Fibroblast of skin of right biceps (primary cell): ENCODE measurements around the gene KIF14.

ENCODE experiments used
- DNase-seq: peaks from one replicate; pipeline ENCODE4 v3.0.0-alpha.2; 2013

KIF14 gene, protein sequence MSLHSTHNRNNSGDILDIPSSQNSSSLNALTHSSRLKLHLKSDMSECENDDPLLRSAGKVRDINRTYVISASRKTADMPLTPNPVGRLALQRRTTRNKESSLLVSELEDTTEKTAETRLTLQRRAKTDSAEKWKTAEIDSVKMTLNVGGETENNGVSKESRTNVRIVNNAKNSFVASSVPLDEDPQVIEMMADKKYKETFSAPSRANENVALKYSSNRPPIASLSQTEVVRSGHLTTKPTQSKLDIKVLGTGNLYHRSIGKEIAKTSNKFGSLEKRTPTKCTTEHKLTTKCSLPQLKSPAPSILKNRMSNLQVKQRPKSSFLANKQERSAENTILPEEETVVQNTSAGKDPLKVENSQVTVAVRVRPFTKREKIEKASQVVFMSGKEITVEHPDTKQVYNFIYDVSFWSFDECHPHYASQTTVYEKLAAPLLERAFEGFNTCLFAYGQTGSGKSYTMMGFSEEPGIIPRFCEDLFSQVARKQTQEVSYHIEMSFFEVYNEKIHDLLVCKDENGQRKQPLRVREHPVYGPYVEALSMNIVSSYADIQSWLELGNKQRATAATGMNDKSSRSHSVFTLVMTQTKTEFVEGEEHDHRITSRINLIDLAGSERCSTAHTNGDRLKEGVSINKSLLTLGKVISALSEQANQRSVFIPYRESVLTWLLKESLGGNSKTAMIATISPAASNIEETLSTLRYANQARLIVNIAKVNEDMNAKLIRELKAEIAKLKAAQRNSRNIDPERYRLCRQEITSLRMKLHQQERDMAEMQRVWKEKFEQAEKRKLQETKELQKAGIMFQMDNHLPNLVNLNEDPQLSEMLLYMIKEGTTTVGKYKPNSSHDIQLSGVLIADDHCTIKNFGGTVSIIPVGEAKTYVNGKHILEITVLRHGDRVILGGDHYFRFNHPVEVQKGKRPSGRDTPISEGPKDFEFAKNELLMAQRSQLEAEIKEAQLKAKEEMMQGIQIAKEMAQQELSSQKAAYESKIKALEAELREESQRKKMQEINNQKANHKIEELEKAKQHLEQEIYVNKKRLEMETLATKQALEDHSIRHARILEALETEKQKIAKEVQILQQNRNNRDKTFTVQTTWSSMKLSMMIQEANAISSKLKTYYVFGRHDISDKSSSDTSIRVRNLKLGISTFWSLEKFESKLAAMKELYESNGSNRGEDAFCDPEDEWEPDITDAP (N-terminal part only)

GRCh38 chr1:200620273-200621131, at the start of gene KIF14:
TSS of gene KIF14 (minus strand) at chr1:200620751. CDS start at chr1:200618723, 2,028 bp downstream.
- peak; percentile 93 for DNase-seq

DNA sequence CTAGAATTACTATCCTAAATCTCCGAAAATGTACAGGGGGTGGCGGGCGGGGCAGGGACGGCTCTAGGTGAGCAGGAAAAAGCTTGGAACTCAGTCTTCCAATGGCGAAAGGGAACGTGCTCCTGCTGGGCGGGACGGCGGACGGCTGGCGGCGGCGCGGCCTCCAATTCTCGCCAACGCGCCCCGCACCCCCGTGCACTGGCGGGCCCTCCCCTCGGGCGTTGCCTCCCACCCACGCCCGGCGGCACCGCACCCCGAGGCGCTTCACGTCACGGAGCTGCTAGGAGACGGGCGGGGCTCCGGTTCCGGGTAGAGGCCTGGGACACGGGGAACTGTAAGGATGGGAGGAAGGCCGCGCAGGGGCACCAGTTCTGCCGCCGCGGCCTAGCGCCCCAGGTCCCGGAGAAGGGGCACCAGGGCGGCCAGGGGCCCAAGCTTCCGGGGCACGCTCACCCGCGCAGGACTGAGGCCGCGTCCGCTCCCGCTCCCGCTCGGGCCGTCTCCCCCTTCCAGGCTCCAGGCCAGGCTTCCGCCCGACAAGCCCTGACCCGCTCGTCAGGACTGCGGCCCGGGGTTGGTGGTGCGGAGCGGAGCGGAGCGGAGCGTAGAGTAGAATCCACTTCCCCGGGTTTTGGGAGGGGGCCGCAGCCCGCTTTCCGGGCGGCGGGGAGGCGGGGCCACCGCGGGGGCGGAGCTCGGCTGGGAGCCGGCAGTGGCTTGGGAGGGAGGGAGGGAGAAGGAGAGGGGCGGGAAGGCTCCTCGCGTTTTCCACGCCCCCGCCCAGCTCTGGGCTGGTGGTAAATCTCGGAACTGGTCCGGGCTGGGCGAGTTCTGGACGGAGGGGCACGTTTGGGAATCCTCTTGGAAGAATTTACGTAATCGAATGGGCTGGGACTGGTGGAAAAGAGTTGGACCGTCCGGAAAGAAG, 49.0 kb upstream of the KIF14 start, which contains the start of gene DDX59:
Gene DDX59, minus strand, starts transcription at position 594 of the 928 bp plus-strand sequence. CDS start 3,167 bp downstream, outside the sequence.
- DNase-seq: peak; percentile 98

DNA sequence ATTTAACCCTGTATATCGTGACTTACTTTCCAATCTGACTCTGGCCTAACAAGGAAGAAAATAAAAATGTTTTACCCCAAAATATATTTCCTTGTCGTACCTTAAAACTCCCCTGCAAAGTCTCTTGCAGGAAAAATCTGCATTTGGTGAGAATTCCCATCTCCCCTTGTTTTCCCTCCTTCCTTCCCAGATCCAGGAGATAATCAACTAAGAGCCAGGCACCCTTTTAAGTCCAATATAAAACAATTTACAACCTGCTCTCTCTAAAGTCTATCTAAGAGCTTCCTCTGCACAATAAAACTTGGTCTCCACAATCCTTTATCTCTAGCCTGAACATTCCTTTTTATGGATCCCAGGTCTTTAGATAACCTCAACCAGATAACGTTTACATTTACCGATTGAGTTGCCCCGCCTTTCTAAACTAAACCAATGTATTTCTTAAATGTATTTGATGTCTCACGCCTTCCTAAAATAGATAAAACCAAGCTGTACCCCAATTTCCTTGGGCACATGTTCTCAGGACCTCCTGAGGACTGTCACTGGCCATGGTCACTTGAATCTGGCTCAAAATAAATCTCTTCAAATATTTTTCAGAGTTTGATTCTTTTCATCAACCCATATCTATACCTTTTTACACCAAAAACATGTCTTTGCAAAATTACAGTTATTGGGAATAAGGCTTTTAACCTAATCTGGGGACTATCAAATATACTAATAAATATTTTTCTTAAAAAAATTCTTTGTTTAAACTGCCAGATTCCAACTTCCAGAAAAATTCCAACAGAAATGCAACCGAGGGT, 48.2 kb upstream of the KIF14 start:
- DNase-seq: no peak

DNA sequence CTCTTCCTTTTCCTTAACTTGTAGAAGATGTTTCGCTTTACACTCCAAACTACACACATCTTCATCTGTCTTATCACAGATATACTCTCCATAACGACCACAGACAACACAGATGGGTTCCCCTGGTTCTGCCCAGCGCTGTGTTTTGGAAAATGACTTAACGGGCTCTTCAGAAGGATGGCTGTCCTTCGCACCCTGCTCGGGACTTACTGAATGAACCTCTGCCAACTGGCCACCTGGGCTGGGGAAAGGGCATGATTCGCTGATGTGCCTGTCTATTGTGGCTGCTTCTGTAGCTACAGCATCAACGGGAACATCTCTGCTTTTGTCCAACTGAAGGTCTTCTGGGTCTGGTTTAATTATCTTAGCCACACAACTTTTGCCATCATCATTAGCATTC, 45.8 kb upstream of the KIF14 start:
- DNase-seq: no peak

DNA sequence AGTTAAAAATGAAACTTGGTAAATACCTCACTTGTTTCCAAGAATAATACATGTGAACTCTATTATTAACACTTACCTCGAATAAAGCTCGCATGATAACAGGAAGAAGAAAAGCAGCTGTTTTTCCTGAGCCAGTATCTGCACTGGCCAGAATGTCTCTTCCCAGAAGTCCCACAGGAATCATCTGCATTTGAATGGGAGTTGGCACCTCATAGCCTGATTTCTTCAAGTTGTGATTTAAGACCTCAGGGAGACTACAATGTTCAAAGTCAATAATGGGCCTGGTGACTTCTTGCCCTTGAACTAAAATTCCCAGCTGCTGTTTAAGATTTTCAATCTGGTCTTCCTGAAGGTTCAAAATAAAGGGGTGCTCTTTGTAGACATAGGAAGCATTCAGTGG, 45.3 kb upstream of the KIF14 start:
- DNase-seq: no peak

- DNase-seq: no peak
These were observed 40.2 kb upstream of the KIF14 start for GRCh38 chr1:200660719-200661118.

GRCh38 chr1:200659269-200659668, 38.7 kb upstream of the KIF14 start:
- DNase-seq: peak; percentile 30

GRCh38 chr1:200658037-200658818, 37.7 kb upstream of the KIF14 start:
- no peak for DNase-seq

DNA sequence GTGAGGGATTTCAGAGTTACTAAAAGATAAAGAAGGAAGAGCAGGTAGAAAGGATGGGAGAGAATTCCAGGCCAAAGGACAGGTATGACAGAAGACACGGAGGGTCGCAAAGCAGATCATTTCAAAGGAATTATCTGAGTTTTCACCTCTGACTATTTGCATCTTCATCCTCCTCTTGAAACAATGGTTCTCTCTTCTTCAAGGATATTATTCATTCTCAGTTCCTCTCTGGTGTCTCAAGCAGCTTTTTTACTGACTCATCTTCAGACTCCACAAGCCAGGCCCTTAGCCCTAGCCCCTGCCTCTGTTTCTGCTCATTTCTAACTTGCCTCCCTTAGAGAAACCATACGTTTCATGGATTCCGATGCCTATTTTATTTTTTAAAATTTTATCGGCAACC, 34.1 kb upstream of the KIF14 start:
- DNase-seq: no peak

DNA sequence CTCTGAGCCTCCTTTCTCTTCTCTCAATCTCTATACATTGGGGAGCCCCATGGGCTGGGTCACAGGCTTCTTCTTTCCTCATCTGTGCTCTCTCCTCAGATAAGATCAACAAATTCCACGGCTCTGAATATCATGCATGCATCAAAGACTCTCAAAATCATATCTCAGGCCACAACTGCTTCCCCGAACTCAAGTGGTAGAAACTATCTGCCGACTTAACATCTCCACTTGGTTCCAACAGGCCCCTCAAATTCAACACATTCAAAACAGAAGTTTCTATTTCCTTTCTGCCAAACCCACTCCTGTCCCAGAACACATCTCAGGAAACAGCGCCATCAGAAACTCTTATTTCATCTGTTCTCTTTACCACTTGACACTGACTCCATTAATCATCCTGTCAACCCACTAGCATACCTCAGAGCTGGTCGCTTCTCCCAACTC, 32.5 kb upstream of the KIF14 start:
- no peak for DNase-seq

- no peak for DNase-seq
These were observed 31.8 kb upstream of the KIF14 start for GRCh38 chr1:200652378-200652777.

DNA sequence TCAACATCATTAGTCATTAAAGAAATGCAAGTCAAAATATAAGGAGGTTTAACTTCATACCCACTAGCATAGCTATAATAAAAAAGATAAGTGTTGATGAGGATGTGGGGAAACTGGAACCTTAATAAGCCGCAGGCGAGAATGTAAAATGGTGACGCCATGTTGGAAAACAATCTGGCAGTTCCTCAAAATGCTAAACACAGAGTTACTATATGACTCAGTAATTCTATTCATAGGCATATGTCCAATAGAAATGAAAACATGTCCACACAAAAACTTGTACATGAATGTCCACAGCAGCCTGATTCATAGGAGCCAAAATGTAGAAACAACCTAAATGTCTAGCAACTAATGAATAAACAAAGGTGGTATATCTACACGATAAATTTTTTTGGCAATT, 26.0 kb upstream of the KIF14 start:
- no peak for DNase-seq

GRCh38 chr1:200644021-200644420, 23.5 kb upstream of the KIF14 start:
- DNase-seq: no peak

DNA sequence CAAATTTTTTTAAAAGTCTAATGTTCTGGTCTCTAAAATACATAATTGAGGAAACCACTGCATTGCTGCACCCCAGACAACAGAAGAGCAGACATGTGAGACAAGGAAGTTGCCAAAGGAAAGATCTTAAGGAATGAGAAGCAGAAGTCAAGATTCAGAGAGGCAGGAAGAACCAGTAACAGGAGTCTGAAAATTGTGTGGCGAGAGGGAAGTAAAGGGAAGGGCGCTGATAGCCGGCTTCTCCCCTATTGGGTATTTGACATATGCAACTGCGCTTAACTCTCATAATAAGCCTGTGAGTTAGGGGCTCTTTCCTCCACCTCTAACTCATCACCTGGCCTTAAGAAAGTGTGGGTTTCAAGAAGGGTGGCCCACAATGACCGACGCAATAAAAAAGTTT, 21.9 kb upstream of the KIF14 start:
- no peak for DNase-seq

DNA sequence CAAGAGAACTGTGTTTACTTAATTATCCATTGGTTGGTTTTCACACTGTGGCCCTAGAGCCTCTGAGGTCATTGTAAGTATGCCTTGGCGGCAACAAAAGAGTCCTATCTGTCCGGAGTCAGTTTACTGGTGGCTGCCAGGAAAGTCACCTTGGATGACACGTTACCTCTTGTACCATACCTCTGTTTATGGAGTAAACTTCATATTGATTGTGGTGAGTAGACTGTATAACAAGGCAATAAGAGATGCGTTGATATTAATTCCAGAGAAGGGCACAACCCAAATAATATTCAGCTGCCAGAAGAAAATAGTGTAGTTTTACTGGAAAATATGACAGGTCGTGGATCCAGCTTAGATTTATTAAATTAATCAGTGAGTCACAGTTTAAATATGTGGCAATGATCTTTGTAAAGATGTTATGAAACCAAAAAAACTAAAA, 20.4 kb upstream of the KIF14 start:
- DNase-seq: peak; percentile 28

DNA sequence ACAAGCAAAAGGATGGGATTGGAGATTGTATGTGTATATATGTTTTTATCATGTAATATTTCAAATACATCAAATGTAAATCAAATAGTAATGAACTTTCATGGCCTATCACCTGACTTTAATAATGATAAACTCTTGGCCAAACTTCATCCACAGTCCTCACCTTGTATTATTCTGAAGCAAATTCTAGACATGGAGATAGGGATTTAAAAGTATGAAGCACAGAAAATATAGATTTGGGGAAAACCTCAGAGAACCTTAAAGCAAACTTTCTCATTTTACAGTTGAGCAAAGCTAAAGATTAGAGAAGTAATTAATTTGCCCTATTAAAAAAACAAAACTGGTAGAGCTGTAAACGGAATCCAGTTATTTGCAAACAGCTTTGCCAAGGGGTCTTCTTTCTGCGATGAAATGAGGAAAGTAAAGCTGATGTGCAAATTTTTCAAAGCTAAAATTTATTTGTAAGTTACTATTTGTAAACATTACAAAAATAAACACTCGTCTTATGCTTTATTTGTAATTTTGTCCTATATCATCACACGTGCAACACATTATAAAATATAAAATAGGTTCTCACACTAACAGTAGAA, 19.9 kb upstream of the KIF14 start:
- no peak for DNase-seq

DNA sequence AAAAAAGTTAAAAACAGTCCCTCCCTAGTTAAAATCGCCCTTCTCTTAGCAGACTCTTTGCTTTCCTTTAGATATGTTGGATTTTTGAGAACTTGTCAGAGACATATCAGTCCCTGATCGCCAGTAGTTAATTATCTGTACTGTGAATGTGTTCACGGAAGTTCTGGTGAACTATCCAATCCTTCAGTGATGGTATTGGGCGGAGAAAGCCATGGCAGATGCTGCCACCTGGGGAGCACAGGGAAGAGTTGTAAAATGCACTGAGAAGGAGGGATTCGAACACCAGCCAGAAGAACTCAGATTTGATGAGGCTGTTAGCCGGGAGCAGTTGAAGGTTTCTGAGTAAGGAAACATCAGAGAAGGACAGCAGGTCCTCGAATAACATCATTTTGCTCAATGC, 17.5 kb upstream of the KIF14 start:
- DNase-seq: no peak

DNA sequence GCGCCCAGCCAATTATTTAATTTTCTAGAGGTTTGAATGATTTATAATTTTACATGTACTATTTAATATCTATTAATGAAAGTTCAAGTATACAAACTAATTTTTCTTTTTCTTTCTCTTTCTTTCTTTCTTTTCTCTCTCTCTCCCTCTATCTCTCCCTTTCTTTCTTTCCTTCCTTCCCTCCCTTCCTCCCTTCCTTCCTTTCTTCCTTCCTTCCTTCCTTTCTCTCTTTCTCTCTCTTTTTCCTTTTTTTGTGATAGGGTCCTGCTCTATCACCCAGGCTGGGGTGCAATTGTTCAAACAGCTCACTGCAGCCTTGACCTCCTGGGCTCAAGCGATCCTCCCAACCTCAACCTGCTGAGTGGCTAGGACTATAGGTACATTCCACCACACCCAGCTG, 16.1 kb upstream of the KIF14 start:
- no peak for DNase-seq
